GM12878 (cell line): ENCODE measurements around the gene POU6F2. TPM values are rescaled to one million over a fixed set of nuclear protein-coding genes. Genes with fewer than 3 reads are reported as not detected.

Source experiments
- CEBPZ ChIP-seq: fragments of 150-350 bp; IDR thresholded peaks from 2 replicates; pipeline ENCODE4 v1.6.1; 2016; ENCODE audit warnings: low read depth, low read length
- ETV6 ChIP-seq, 2 experiments: fragments of 450-650 bp in 1 of 2; IDR thresholded peaks in 1 of 2; conservative IDR thresholded peaks in 1 of 2; 2 replicates each; pipeline ENCODE4 v1.6.1; 2014; ENCODE audit warnings: antibody characterized with exemption in 1 of 2, borderline replicate concordance in 1 of 2, low read depth in 1 of 2, mild to moderate bottlenecking in 1 of 2, moderate library complexity in 1 of 2
- MAX ChIP-seq: IDR thresholded peaks from 2 replicates; pipeline ENCODE4 v1.6.1; 2012; ENCODE audit warnings: low read depth, low read length, improper control_type of control experiment
- PML ChIP-seq: IDR thresholded peaks from 2 replicates; pipeline ENCODE4 v1.6.1; 2012; ENCODE audit warnings: low read length, inconsistent platforms
- POLR2AphosphoS2 ChIP-seq: IDR thresholded peaks from 2 replicates; pipeline ENCODE4 v1.6.1; 2011; ENCODE audit warnings: low read depth, mild to moderate bottlenecking, low read length, improper control_type of control experiment, moderate library complexity
- RAD21 ChIP-seq: IDR thresholded peaks from 2 replicates; pipeline ENCODE4 v1.6.1; 2011; ENCODE audit warnings: mild to moderate bottlenecking, low read depth, low read length, moderate library complexity; ENCODE audit not compliant: insufficient read depth
- RUNX3 ChIP-seq: IDR thresholded peaks from 2 replicates; pipeline ENCODE4 v1.6.1; 2012; ENCODE audit warnings: low read length, inconsistent platforms
- YBX1 ChIP-seq: fragments of 450-650 bp; IDR thresholded peaks from 2 replicates; pipeline ENCODE4 v1.6.1; 2016; ENCODE audit warnings: antibody characterized with exemption
- ZNF592 ChIP-seq: fragments of 450-650 bp; IDR thresholded peaks from 2 replicates; pipeline ENCODE4 v1.6.1; 2017; ENCODE audit warnings: mild to moderate bottlenecking, moderate library complexity
- polyA plus RNA-seq, 11 experiments: library from polyadenylated mRNA; depleted of rRNA in 4 of 11; unstranded in 6 of 11; stranded (reverse) in 5 of 11; fragments of >200 nt; fragmentation: Nextera tagmentation in 4 of 11; fragmentation: Illumina TruSeq in 1 of 11; extraction: Ambion mirVana in 4 of 11; extraction: Trizol in 1 of 11; gene quantifications; 1 replicate in 1 of 11; 2 replicates in 10 of 11; pipeline versions ENCODE4 v1.2.1 to v1.2.3, GENCODE V29; 2011 to 2016; ENCODE audit warnings: inconsistent platforms in 2 of 11, missing spikeins in 2 of 11, low read depth in 1 of 11
- total RNA-seq, 4 experiments: library from RNA; depleted of rRNA in 3 of 4; stranded (reverse); fragments of >200 nt in 3 of 4; fragmentation: Illumina TruSeq in 1 of 4; extraction: Trizol in 1 of 4; gene quantifications; 2 replicates each; pipeline versions ENCODE4 v1.2.1 to v1.2.3, GENCODE V29; 2013 to 2021

Gene POU6F2
- total and polyA plus RNA-seq, 10 of the 15 experiments (the other 5 are each of a cell fraction or from before 2014, with no cell fraction given), result 0.10 TPM; not detected in 9

GRCh38 chr7:38992203-38992602 lies 14.5 kb downstream of the POU6F2 start (continued):
- no peak for TF ChIP-seq CEBPZ
- TF ChIP-seq ZNF592, result no peak
- no peak for TF ChIP-seq RUNX3
- no peak for TF ChIP-seq POLR2AphosphoS2
- TF ChIP-seq MAX, result no peak
- no peak for TF ChIP-seq YBX1
- TF ChIP-seq PML, result no peak
- TF ChIP-seq ETV6 (conservative IDR thresholded peaks at IDR 0.05 in 1 of 2, IDR thresholded peaks at IDR 0.05 in 1 of 2; ENCODE audit: borderline replicate concordance in 1 of 2, low read depth in 1 of 2), result no peak
- TF ChIP-seq RAD21, result no peak
